Tongue (tissue), 2 donors: Measurements from ENCODE around the gene OSBPL1A. TPM values are rescaled to one million over a fixed set of nuclear protein-coding genes. Genes with fewer than 3 reads are reported as not detected.

Experiments used
- DNase-seq: peaks from one replicate; pipeline ENCODE4 v3.0.0-alpha.2; 2015
- total RNA-seq: library from RNA; depleted of rRNA; stranded (reverse); fragments of >200 nt; gene quantifications from one replicate; pipeline ENCODE4 v1.2.3, GENCODE V29; 2014

OSBPL1A gene
- total RNA-seq, 1 donor from 2014 or later = 85.8 TPM

DNA sequence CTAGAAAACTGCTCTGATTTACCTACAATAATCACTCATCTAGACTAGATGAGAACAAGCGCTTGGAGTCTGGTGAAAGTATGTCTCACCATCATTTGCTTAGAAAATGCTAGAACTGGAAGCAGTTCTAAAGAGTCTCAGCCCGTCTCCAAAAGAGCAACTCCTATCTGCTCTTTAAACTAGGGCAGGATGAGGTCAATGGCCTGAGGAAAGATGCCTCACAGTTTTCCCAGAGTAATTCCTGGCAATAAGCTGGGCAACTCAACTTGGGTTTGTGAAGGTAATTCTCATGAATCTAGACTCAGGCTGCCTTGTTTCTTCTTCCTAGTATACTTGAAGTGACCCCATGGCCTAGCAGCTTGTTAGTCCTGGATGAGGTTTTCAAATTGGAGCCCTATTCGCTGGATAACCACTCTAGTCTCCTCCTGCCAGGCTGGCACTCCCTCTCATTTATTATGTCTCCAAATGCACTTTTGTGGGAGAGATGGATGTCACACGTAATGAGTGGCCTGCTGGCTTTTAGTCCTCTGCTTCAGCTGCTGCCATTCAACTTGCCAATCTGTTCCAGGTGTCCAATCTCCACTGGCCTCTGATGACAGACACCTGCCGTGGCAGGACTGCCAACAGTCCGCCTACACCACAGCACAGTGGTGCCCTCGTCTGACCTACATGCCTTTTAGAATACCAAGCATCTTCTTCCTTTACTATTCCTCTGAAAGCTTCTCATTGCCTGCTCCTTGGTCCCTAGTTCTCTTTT, 177.9 kb downstream of the OSBPL1A start:
- DNase-seq = no peak

DNA sequence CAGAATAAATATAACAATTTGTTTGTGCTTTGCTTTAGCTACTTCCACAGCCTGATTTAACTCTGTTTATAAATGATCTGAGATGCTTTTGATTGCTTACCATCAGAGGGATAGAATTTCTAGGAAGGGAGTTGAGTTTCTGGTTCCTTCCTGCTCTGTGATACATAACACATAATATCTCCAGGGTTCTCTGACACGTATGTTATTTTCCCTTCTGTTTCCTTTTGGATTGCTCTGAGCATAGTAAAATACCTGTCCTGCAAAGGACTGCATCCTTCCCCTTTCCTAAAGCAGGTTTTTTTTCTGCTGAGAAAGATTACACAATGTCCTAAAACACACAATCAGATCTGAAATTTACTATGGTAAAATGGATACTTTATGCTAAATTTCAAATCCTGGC, 182.7 kb downstream of the OSBPL1A start:
- no peak for DNase-seq

DNA sequence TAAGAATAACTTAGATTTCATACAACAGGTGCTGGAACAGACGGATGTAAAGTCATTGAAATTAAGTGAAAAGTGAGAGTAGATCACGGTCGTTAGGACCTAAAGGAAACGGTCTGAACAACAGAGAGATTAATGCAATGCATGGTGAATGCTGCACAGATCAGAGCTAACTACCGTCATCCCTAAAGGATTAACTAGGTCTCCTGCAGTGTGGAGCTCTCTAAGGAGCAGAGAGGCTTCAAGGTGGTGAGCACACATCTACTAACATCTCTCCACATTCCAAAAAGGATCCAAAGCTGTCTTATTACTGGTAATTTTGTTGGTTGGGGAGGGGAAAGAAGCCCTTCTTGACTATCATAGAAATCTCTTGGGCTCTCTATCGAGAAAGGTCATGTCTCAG, 183.5 kb downstream of the OSBPL1A start:
- DNase-seq = no peak

DNA sequence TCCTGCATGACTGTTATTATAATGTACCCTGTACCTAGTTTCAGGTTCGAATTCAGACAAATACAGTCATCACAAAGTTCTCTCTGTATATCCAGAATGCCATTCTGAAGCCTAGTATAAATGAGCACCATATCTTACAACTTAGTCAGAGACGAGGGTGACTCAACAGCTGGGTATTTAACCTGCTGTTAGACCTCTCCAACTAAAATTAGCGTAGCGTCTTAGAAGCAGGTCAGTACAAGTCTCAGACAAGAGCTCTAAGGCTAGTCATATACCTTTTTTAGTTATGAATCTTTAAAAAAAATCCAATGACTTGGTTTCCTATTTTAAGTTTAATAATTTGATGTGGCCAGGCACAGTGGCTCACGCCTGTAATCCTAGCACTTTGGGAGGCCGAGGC, 184.7 kb downstream of the OSBPL1A start:
- peak; percentile 30 for DNase-seq

DNA sequence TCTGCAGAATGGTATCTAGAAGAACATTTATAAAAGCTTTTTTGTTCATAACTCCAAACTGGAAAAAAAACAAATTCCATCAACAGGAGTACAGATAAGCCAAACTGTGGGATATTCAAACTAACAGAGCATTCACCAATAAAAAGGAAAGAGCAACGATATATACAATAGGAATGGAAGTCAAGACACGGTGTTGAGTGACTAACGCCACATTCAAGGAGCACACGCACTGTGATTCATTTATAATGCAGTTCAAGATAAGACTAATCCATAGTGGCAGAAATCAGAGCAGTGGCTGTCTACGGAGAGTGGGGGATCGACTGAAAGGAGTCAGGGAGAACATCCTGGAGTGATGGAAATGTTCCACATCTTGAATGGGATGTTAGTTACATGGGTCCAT, 188.1 kb downstream of the OSBPL1A start:
- no peak for DNase-seq

DNA sequence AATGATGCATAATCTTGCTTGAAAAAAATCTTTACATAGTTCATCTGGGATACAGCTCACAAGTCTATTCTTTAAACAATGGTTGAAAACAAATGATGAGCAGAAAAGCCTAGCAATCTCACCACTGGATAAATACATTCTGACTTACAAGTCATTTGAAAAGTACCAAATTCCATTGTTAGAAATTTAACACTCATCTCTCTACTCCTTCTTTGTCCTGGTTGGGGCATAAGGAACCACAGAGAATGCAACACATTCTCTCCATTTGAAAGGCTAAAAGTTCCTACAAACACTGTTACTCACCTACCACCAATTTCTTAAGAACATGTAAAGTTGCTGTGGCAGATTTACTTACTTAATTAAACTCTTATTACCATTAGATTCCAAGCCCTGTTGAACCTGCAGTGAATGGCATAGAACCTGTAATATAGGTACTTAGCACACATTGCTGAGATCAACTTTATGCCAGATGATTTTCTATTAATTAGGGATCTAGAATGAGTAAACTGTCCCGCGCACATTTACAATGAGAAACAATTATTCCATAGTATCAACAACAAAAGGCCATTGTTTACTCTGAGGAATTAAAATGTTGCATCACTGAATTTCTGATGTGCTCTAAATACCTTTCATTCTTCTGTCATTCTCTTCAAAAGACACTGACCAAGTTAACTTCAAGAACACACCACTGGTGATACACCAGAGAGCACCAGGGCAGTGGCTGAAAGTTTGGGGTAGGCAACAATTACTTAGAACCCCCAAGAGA, 189.2 kb downstream of the OSBPL1A start:
- DNase-seq = no peak

DNA sequence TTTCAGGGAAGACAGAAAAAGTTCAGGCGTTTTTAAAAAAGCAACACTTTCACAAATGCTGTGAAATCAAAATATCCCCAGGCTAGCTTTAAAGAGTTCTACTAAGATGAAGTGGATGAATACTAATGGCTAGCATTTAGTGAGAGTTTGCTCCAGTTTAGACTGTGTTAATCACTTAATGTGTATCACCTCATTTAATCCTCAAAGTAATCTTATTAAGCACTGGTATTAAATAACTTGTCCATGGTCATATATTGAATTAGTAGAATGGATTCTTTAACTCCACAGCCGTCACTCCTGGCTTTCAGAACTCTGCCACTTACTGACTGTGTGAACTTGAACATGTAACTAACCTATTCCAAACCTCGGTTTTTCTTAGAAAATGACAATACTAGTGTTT, 192.7 kb downstream of the OSBPL1A start:
- no peak for DNase-seq

DNA sequence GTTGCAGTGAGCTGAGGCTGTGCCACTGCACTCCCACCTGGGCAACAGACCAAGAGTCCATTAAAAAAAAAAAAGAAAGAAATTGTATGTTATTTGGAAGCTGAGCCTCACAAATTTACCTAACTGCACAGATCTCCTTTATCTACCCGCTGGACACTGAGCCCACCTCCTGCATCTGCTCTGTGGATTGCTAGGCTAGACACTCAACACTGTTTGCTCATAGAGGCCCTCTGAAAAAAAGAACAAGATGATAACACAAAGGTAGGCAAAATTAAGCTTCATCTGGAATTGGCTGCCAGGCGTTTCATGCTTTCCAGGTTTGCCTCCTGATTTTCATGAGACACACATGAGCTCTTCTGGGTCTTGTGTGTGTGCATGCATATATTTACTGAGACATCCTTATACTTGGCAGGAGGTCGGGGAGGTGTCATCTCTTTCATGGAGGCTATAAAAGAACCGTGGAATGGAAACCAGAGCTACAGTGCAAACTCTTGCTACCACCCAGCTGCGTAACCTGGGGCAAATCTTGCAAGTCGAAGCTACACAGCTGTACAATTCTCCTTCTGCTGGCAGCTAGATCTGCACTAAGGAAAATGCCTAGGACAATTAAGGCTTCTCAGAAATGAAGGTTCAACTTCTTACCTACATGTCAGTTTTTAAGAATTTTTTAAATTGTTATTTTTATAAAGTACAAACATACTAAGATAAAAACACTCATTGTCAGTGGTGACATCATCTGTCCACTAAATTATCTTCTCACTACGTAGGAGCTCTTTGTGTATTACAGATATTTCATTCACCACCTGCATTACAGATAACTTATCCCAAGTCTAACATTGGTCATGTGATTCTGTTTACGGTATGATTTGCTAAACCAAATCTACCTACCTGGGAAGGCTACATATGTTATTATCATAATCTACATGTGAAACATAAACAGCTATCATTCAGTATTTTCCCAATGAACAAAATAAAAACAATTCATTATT, 195.6 kb downstream of the OSBPL1A start:
- no peak for DNase-seq

DNA sequence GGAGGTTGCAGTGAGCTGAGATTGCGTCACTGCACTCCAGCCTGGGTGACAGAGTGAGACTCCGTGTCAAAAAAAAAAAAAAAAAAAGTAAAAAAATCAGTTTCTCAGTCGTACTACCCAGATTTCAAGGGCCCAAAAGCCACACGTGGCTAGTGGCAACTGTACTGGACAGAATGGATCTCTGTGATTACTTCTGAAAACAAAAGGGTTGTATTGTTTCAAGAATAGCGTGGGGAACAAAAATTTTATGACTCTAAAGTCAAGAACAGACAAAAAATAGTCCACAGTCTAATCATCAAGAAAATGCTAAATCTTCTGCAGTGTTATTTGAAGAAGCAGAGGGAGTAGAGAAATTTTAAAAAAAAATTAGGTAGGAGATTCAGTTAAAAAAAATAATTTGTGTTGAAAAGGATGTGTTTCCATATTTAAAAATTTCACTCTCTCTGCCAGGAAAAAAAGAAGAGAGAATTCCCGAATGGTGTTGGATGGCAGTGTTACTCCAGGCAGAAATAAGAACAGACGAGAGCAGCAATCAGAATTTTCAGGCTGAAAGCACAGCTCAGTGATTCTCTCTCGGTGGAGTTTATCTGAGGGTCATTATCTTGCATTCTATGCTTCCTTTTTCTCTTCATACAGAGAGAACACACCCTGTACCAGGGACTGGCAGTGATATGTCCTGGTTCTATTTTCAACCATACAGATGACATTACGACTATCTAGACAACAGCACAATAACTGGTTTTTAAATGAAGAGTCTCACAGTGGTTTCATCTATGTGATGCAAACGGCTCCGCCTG, 196.9 kb downstream of the OSBPL1A start:
- no peak for DNase-seq

DNA sequence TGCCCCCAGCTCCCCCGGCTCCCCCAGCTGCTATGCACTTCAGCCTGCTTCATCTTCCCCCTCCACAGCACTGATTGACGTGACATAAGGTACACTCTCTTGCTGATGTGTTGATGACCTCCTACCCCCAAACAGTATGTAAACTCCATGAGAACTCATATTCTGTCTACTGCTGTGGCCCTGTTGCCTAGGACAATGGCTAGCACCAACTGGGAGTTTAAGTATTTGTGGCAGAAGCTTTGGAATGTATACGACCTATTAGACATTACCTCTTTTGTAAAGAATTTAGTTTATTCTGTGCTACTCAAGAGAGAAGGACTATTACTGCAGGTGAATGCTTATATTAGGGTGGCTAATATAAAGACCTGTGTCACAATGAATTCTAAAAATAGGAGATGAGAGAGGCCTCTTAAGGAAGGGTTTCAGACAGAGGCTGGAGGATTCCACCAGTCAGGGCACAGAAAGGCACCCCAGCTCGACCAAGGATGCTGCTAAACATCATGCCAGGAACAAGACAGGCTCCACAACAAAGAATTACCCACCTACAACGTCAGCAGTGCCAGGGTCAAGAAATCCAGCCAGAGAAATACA, 198.2 kb downstream of the OSBPL1A start:
- DNase-seq = no peak

DNA sequence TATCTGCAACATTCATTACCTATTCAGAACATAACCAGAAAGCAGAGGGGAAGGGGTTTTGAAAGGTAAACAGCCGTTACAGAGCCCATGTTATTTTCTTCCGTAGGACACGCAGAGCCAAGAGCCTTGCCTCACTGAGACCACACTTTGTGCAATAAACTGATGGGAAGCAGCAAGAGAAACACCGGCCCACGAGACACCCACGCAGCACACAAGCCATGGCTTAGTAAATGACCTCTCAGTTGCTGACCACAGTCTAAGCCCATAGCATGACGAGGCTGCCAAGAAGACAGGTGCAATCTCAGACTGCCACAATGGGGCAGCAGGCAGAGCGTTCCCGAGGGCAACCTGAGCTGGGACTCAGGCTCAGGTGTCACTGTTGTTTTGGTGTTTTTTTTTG, 199.2 kb downstream of the OSBPL1A start:
- no peak for DNase-seq

DNA sequence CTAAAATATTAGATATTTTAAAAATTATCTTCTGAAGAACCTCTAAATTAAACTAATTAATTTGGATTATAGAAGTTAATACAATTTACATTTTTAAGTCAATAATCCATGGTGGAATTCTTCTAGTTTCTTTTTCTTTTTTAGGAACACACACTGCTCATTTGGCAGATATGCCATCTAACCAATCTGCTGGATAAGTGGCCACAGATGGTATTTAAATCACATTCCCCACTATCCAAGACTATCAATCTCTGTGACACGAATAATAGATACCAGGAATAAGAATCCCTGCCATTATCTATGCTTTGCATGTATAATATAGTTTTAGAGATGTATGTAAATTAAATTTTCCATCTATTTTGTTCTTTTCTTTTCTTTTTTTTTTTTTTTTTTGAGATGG, 200.2 kb downstream of the OSBPL1A start:
- DNase-seq = no peak

DNA sequence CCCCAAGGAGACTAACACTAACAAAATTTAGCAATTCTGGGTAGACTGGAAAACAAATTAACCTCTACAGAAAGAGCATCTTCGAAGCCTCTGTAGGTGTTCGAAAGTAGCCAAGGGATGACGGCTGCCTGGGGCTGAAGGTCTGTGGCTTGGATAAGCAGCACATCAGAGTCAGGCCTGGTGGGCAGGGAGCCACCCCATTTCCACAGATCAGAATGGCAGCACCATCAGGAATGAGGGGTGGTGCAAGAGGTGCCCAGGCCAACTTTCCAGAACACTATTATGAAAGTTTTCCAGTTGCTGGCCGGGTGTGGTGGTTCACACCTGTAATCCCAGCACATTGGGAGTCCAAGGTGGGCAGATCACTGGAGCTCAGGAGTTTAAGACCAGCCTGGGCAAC, 200.9 kb downstream of the OSBPL1A start:
- no peak for DNase-seq

DNA sequence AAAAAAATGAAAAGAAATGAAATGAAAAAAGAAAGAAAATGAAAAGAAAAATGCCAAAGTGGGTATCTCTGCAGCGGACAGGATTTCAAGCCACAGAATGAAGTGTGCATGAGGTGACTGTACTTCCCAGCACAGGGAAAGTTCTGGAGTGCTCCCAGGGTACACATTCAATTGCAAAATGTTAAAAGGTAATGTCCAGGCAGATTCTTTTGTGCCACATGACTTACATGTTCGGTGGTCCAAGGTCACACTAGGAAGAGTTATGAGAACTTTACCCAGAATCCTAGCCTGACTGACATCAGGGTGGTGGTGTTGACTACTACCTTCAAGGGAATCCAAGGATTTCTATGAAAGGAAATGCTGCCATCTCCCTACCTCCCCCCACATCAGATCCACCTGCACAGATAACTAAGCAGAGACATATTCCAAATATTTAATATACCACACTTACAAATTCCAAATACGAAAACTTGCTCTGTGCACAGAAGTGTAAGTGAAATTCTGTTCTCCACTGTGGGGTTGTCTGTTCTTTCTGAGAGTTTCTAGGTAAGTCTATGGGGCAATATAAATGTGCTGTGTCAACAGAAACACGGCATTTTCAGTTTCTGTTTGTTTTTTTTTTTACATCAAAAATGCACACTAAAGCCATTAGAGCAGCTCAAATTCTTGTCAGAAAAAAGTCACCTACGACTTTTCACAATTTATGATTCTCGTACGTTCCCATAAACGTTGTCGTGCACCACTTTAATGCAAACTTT, 202.1 kb downstream of the OSBPL1A start:
- no peak for DNase-seq

DNA sequence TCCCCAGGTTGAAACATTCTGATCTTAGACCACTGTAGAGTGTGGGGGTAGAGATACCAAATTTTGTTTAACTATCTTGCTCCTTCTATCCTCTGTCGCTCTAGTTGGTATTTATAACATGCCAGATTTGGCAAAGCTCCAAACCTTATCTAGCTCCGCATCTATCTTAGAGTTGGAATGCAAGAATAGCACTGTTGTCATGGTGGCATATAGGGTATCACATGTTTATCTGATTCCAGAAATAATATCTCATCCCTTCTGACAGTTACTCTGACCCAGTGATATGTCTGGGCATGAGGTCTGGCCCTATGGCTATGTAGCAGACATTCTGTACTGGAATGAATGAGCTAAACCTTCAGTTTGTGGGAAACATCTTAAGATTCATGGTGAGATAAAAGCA, 207.0 kb downstream of the OSBPL1A start:
- DNase-seq = peak; percentile 72

DNA sequence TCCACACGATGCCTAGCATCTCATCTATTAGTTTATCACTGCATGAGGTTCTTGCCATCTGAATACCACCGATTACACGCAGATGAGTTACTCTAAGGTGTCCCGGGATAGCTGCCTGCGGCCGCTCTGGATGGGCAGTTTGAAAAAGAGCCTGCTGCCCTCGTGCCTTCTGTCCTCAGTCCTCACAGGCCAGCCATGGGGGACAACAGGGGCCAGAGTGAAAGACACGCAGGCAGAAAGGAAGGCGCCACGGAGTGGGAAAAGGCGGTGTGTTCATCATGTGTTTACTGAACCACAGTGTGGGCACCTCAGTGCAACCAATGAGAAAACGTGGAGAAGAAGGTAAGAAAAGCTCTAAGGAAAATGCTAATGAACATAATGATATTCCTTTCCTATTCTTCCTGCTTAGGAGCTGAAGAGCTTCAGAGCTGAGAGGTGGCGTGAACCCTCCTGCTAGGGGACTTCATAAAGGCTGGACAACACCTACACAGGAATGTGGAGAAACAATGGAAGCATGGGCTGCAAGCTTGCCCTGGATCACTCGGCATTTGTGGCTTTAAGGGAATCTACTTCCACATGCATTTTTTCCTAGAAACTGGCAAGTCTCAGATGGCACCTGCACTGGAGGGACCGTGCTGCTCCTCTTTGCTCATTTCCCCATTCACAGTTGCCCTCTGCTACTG, 207.8 kb downstream of the OSBPL1A start:
- no peak for DNase-seq

DNA sequence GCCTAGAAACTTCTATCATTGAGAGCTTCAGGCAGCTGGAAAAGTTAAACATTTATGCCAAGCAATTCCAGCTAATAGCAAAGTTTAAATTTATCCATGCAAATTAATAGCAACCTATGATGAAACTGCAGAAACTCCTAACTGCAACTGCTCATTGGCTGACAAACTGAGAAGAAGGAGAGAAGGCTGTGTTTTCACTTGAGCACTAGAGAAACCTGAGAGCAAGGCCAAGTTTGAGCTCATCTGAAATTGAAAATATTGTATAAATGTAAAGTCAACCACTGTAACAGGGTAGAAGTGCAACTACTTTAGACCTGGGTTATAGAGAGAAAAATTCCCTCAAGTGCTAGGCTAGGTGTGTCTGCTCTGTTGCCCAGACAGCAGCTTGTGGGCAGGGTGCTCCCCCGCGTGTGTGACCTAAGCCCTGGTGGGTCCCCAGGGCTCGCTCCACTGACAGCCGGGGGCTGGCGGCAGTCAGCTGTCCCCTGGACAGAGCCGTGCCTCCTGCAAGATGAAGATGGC, 208.6 kb downstream of the OSBPL1A start:
- peak; percentile 36 for DNase-seq

DNA sequence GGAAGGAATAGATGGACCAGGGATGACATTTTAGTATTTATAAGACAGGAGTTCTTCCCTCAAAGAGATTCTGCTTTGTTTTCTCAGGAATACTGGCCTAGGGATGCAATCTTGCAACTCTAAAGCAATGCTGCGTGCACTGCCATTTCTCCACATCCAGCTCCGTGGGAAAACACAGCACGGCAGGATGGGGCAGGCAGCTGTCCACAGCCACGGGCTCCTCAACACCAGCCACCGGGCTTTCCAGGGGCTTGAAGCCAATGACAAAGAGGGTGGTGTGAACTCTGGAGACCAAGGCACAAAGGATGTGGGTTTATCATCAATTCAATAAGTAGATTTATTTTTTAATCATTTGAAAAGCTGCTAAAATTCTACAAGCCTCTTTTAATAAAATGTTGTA, 209.5 kb downstream of the OSBPL1A start:
- DNase-seq = no peak

DNA sequence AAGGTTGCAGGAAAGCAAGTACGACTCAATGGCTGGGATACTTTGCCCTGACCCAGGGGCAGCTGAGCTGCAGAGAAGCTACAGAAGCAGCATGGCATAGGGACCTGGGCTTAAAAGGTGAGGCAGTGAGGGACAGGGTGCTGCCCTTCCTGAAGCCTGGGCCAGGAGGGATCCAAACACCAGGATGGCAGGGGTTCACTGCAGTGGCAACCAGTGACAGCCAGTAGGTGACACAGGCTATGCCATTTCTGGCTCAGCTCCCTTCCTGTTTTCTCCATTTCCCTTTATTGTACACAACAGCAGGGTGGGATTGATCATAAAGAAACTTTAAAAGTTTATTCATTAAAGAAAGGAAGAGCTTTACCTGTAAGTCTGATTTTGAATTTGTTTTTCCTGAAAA, 209.9 kb downstream of the OSBPL1A start:
- DNase-seq = no peak

DNA sequence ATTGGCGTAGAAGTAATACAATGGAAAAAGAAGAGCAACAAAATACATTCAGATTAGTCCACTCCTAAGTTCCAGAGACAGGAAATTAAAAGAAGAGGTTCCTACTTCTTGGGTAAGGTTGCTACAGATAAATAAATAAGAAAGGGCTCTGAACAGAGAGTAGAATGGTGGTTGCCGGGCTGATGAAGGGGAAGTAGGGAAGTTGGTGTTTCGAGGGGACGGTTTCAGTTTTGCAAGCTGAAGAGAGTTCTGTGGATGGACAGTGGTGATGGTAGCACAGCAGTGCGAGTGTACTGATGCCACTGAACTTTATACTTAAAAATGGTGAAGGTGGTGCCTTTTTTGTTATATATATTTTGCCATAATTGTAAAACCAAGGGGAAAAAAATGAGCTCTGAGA, 210.6 kb downstream of the OSBPL1A start:
- no peak for DNase-seq
